Measurements from ENCODE around the gene CNTNAP2.

GRCh38 chr7:146690987-146691386 lies 574.4 kb downstream of the CNTNAP2 start:
- TF ChIP-seq CTCF (conservative IDR thresholded peaks at IDR 0.05) (no peak), ZFX (IDR thresholded peaks at IDR 0.05) (no peak)

Measured in C4-2B (cell line).